ENCODE data around the gene TULP3. TPM values are rescaled to one million over a fixed set of nuclear protein-coding genes. Genes with fewer than 3 reads are reported as not detected.
A peak's percentile ranks its signal among the peaks of the same experiment; 100 is the strongest.
"Not testable (repeated sequence)": the region's sequence is repeated elsewhere in the genome, so short reads cannot be mapped to it uniquely, and the experiment has no call there.

The TULP3 gene, protein sequence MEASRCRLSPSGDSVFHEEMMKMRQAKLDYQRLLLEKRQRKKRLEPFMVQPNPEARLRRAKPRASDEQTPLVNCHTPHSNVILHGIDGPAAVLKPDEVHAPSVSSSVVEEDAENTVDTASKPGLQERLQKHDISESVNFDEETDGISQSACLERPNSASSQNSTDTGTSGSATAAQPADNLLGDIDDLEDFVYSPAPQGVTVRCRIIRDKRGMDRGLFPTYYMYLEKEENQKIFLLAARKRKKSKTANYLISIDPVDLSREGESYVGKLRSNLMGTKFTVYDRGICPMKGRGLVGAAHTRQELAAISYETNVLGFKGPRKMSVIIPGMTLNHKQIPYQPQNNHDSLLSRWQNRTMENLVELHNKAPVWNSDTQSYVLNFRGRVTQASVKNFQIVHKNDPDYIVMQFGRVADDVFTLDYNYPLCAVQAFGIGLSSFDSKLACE
- total RNA-seq (2014; rRNA removed; shearing (Covaris generic)), result 25.3 and 27.1 TPM in 2 replicates
- 17.0 and 20.4 TPM in 2 replicates for polyA plus RNA-seq (2015; cell fraction: cytosol; rRNA removed)
- polyA plus RNA-seq (2015; cell fraction: nucleus; rRNA removed), result 12.2 and 13.7 TPM in 2 replicates

DNA sequence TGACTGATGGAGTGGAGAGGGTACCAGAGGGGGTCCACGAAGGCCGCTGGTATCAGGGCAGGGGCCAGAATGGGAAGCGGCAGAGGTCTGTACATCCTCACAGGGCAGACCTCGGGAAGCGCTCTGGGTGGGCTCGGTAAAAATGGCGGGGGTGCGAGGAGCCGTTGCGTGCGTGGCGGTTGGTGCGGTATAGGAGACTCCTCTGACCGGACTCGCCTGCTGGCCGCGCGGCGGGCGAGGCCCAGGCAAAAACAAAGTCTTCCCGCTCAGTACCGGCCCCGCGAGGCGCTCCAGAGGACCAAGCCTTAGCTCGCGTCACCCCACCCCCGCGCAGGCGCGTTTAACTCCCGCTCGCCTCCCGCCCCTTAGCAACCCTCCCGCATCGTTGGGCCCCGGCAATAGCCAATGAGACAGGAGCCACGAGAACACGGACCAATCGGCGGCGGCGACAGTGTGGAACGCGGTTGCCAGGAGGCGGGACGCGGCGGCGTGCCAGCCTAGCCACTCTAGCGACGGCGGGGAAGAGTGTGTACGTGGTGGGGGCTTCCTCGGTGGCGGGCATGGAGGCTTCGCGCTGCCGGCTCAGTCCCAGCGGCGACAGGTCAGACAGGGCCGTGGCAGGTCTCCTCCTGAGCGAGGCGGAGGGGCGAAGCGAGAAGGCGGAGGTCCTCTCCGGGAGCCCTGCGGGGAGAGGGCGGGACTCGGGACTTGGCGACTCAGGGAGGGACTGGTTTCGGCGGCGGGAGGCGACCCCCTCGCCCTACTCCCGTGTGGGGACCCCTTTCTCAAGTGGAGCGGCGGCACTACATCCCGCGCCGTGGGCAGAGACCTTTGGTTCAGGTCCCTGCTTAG, at the start of gene TULP3:
Gene TULP3, plus strand, starts transcription at position 504 of the 852 bp plus-strand sequence. Its CDS starts 57 bp downstream, at position 561.
- in situ Hi-C loops (cut with HindIII; ENCODE audit: low pct_unique_long_range_greater_than_20kb, low sequenced_read_pairs), result no loop called here
- DNase-seq (ENCODE audit: low read depth, low spot score), result peak; percentile 97

DNA sequence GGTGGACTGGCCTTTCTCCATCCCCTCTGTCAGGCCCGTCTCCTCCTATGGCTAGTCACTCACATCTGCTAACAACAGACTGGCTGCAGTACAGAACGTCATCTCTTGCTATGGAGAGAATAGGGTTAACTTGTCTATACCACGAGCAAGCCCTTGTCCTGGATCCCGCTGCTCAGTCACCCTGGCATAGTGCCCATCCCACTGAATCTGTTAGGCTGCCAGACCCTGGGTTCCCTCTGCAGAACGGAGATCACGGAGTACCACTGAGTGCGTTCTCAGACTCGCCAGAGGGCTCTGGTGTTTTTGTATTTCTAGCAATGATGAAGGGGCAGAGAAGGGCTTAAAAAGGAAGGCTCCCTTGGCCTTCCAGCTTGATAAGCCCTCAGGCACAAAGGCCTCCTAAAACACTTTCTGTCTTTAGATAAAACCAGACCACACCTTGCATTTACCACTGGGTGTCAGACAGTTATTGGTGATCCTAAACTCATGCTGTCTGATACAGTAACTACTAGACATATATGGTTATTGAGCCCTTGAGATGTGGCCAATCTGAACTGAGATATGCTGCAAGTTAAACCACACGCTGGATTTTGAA, 49.5 kb upstream of the TULP3 start:
- in situ Hi-C loops (cut with HindIII; ENCODE audit: low pct_unique_long_range_greater_than_20kb, low sequenced_read_pairs), result no loop called here

DNA sequence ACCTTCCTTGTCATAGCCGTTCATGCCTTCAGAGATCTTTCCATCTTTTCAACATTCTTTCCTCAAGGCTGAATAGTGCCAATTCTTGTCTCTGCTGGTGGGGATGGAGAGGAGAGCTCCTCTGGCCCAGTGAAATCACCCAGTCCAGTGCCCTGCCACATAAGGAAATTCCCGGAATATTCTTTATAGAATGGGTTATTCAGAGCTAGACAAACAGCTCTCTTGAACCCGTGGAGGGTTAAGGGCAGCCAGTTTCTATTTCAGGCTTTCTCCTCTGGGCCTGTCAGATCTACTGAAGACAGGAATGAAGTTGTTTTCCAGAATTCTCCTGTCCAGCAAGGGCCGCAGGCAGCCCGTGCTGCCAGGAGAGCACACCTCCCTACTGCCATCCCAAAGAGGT, 47.7 kb upstream of the TULP3 start:
- in situ Hi-C loops (cut with HindIII; ENCODE audit: low pct_unique_long_range_greater_than_20kb, low sequenced_read_pairs), result no loop called here

More for the DNA sequence above, 49.5 kb upstream of the TULP3 start:
- no peak for DNase-seq (ENCODE audit: low read depth, low spot score)

DNA sequence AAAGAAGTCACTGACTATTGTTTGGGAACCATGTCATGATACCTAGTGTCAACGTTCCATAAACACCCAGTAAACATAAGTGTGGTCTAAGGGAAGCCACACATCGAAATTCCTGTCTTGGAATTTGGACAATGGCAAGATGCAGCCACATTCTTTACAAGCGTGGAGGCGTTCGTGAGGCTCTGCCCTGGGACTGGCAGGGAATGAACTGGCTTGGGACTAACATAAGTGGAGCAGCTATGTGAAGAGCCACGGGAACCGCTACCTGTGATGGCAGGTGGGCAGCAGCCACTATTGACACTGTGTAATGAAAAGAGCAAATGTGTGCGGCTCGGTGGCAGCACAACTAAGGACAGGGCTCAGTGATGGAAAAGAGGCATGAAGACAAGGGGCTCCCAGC, 45.9 kb upstream of the TULP3 start:
- in situ Hi-C loops (cut with HindIII; ENCODE audit: low pct_unique_long_range_greater_than_20kb, low sequenced_read_pairs), result no loop called here
- DNase-seq (ENCODE audit: low read depth, low spot score), result no peak

More for the DNA sequence above, 47.7 kb upstream of the TULP3 start:
- DNase-seq (ENCODE audit: low read depth, low spot score), result peak; percentile 52

DNA sequence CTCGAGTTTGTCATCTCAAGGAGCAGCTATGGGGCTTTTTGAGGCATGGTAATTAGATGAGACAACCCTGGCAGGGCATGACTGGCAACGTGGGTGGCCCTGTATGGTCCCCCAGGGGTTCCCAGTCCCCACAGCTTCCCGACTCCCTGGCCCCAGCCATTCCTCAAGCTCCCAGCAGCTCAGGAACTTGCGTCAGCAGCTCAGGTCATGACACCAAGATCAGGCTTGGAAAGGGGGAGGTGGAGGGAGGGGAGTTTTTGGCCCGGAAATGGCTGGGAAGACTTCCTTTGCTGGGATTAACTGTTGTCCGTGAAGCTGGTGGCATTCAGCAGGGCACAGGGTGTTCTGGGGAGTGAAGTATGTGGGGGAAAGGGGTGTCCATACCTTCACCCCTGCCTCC, 45.4 kb upstream of the TULP3 start:
- in situ Hi-C loops (cut with HindIII; ENCODE audit: low pct_unique_long_range_greater_than_20kb, low sequenced_read_pairs), result no loop called here
- DNase-seq (ENCODE audit: low read depth, low spot score), result no peak

DNA sequence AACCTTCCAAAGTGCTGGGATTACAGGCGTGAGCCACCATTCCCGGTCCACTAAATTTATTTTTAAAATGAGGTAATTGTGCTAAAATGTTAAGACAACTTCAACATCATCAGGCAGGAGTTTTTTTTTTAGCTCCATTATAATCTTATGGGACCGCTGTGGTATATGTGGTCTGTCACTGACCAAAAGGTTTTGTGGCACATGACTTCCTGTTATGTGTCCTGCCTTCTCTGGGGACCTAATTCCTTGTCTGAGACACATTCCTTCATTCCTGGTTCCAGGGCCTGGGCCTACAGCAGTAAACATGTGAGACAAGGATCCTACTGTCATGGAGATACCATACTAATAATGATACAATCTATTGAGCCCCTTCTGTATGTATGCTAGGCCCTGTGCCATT, 38.8 kb upstream of the TULP3 start:
- in situ Hi-C loops (cut with HindIII; ENCODE audit: low pct_unique_long_range_greater_than_20kb, low sequenced_read_pairs), result no loop called here
- DNase-seq (ENCODE audit: low read depth, low spot score), result peak; percentile 34

DNA sequence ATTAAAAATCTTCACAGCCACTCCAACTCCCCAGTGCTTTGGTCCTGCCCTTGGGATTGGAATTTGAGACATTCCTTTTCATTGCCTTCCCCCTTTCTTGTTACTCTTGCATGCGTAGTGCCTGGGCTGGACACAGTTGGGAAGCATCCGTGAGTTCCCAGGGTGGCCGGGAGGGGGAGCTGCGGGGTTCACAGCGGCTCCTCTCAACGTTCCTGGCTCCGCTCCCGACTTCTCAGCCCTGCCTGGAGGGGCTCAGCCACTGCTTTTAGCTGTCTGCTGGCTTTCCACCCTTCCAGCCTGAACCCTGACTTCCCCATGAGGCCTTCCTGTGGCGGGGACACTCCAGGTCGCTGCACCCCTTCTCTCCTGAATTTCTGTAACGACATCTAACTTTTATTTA, 37.1 kb upstream of the TULP3 start:
- peak; percentile 88 for DNase-seq (ENCODE audit: low read depth, low spot score)
- in situ Hi-C loops (cut with HindIII; ENCODE audit: low pct_unique_long_range_greater_than_20kb, low sequenced_read_pairs), result no loop called here

DNA sequence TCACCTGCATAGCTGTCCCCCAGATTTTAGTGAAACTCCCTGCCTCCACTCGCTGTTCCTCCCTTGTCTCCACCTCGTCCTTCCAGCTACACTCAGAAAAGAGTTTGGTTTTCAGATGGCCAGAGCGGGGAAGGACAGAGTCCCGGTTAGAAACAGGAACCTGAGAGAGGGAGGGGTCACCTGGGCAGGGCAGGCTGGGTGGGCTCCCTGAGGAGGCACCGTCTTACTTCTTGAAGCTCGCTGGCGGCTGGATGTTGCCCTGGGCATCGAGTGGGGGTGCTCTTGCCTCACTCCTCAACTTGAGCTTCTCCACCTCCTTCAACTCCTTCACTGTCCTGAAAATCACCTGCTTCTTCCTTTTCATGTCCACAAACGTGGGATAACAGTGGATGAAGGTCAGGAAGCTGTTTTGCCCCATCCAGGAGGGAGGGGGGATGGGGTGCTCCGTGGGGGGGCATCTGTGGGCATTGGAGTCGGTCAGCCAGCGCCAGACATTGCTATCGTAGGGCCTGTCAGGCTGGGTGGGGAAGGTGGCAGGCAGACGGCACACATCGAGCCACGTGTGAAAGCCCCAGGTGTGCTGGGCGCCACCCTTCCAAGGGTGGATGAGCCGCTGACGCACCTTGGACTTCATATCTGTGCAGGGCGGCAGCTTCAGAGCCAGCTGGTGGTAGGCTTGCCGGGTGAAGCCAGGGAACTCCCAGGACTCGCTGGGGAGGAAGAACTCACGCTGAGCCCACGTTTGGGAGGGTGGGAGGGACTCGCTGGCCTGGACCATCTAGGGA, 35.8 kb upstream of the TULP3 start:
- DNase-seq (ENCODE audit: low read depth, low spot score), result no peak
- in situ Hi-C loops (cut with HindIII; ENCODE audit: low pct_unique_long_range_greater_than_20kb, low sequenced_read_pairs), result no loop called here

DNA sequence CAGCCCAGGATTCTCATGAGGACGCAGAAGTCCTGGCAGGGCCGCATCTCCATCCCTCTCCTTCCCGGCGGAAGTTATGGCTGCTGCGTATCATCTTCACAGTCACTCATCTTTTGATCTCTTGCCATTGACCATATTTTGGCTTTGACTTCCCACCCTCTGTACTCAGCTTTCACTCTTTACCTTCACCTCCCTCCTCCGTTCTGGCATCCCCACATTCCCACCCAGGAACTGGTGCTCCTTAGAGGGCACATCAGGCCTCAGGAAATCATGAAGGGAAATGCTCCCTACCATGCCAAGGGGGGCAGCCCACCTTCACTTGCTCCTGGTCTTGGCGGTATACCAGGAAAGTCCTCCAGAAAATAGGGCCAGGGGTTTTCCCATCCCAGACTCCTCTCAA, 35.1 kb upstream of the TULP3 start:
- no peak for DNase-seq (ENCODE audit: low read depth, low spot score)
- in situ Hi-C loops (cut with HindIII; ENCODE audit: low pct_unique_long_range_greater_than_20kb, low sequenced_read_pairs), result no loop called here

DNA sequence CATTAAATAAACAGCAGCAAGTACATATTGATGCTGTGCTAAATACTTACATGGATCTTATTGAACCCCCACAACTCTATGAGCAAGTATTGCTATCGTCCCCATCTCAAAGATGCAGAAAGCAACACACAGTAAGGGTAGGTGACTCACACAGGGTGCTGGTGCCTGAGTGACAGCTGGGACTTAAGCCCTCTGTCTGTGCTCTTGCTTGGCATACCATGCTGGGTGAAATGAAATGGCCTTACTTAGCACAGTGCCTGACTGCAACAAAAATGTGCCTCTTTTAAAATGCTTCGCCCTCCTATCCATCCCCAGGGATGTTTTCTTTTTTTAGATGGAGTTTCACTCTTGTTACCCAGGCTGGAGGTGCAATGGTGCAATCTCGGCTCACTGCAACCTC, 34.6 kb upstream of the TULP3 start:
- in situ Hi-C loops (cut with HindIII; ENCODE audit: low pct_unique_long_range_greater_than_20kb, low sequenced_read_pairs), result no loop called here
- no peak for DNase-seq (ENCODE audit: low read depth, low spot score)

DNA sequence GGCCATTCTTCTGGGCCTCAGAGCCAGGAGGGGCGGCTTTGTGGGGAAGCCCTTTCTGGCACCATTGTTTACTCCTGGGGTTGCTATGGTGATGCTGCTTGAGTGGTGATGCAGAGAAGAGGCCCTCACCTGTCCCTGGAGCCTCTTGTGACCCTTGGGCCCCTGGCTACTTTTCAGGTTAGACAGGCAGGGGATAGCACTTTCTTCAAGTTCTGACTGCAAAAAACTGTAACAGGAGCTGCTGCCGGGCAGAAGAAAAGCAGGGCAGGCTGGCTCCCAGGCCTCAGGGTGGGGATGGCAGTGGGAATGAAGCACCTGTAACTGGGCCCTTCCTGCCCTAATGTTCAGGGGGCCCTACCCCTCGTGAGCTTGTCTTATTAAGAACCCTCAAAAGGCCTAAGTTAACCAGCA, 33.7 kb upstream of the TULP3 start, which contains the start of gene TEX52:
Gene TEX52, minus strand, starts transcription at position 19 of the 411 bp plus-strand sequence. Its CDS starts 13 bp downstream, at position 6.
- in situ Hi-C loops (cut with HindIII; ENCODE audit: low pct_unique_long_range_greater_than_20kb, low sequenced_read_pairs), result no loop called here
- DNase-seq (ENCODE audit: low read depth, low spot score), result no peak

DNA sequence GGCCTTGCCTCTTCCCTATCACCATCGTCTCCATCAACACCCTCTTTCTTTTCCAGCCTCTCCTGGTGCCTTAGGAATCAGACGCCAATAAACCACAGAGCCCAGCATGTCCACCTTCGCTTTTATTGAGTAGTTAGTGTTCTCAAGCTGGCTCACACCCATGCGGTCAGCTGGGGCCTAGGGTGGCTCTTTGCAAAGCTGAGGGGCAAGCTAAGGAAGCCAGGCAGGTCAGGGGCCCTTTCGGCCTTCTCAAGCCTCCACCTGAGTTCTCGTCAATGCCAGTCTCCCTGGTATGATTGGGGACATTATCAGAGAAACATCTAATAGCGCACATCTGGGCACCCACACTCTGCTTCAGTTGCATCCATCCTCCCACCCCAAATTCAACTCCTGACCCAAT, 33.1 kb upstream of the TULP3 start:
- DNase-seq (ENCODE audit: low read depth, low spot score), result no peak
- in situ Hi-C loops (cut with HindIII; ENCODE audit: low pct_unique_long_range_greater_than_20kb, low sequenced_read_pairs), result no loop called here

DNA sequence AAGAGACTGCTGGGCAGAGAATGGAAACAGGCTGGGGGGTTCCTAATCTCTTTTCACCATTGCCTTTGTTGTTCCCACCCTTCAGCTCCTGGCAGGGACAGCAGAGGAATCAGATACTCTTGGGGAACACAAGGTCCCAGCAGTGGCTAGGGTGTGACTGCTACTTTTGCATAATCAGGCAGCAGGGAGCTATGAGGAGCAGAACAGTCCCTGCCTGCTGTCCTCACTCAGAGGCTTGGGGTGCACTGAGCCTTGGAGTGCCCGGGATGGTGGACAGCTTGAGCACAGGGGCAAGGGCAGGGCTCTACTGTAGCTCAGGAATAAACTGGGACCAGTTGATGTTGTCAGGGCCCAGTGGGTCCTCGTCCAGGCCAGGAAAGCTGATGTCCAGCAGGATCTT, 32.4 kb upstream of the TULP3 start:
- in situ Hi-C loops (cut with HindIII; ENCODE audit: low pct_unique_long_range_greater_than_20kb, low sequenced_read_pairs), result no loop called here
- no peak for DNase-seq (ENCODE audit: low read depth, low spot score)

DNA sequence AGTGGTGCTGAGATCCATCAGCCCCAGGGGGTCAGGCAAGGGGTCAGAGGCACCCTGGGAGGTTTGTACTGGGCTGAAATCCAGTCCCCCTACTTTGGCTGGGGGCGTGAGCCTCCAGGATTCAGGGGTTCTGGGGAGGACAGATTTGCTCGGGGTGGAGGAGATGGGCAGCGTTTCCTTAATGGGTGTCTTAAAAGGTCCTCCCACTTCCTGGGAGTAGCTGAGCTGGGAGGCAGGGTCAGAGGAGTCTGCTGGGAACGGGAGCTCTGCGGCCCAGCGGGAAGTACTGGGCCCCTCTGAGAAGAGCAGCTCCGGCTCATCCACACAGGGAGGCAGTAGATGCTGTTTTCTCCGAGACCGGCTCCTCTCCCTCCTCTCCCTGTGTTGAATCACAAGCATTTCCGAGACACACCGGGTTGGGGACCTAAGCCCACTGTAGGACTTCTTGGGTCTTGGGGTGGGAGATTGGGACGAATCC, 31.7 kb upstream of the TULP3 start:
- DNase-seq (ENCODE audit: low read depth, low spot score), result no peak
- in situ Hi-C loops (cut with HindIII; ENCODE audit: low pct_unique_long_range_greater_than_20kb, low sequenced_read_pairs), result no loop called here

DNA sequence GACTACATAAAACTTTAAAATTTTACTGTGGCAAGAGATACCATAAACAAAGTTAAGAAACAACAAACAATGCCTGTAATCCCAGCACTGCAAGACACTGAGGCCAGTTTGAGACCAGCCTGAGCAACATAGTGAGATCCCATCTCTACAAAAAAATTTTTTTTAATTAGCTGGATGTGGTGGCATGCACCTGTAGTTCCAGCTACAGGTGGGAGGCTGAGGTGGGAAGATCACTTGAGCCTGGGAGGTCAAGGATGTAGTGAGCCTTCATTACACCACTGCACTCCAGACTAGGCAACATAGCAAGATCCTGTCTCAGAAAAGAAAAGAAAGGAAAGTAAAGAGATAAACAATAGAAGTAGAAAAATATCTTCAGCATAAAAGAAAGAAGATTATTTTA, 30.5 kb upstream of the TULP3 start:
- no peak for DNase-seq (ENCODE audit: low read depth, low spot score)
- in situ Hi-C loops (cut with HindIII; ENCODE audit: low pct_unique_long_range_greater_than_20kb, low sequenced_read_pairs), result no loop called here

DNA sequence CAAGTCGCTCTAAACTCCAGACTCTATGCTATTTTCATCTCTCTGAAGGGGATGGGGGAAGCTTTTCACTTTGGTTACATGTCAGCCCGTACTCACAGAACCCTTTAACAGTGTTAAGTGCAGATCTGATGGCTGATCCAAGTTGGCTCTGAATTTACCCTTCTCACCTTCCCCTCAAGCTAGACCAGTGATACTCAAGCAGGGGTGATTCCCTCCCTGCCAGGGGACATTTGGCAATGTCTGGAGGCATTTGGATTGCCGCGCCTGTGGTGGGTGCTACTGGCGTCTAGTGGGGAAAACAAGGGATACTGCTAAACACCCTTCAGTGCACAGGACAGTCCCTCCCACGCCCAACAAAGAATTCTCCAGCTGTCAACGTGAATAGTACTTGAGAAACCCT, 27.8 kb upstream of the TULP3 start:
- in situ Hi-C loops (cut with HindIII; ENCODE audit: low pct_unique_long_range_greater_than_20kb, low sequenced_read_pairs), result no loop called here
- DNase-seq (ENCODE audit: low read depth, low spot score), result no peak

DNA sequence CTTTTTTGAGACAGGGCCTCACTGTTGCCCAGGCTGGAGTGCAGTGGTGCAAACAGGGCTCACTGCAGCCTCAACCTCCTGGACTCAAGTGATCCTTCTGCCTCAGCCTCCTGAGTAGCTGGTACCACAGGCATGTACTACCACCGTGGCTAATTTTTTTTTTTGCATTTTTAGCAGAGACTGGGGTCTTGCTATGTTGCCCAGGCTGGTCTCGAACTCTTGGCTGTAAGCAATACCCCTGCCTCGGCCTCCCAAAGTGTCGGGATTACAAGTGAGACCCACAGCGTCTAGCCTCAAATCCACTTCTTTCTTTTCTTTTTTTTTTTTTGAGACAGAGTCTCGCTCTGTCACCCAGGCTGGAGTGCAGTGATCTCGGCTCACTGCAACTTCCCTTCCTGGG, 27.3 kb upstream of the TULP3 start:
- DNase-seq (ENCODE audit: low read depth, low spot score); in situ Hi-C loops (cut with HindIII; ENCODE audit: low pct_unique_long_range_greater_than_20kb, low sequenced_read_pairs): not testable (repeated sequence)
